ENCODE results near the gene TOR1A.

The TOR1A gene

GRCh38 chr9:129851821-129852220 is 27.9 kb upstream of the TOR1A start:
- in situ Hi-C loops (cut with HindIII; ENCODE audit: low sequenced_read_pairs): no loop called here
- DNase-seq (ENCODE audit: low read depth, low spot score): no peak

GRCh38 chr9:129850821-129851550 is 27.1 kb upstream of the TOR1A start:
- in situ Hi-C loops (cut with HindIII; ENCODE audit: low sequenced_read_pairs): no loop called here
- H3K4me3 ChIP-seq (ENCODE audit: low read depth, low read length): no peak overlapping the region
- no peak for TF ChIP-seq CTCF (IDR thresholded peaks at IDR 0.05; ENCODE audit: low read depth, low read length)
- peak; percentile 16 for DNase-seq (ENCODE audit: low read depth, low spot score)

More at GRCh38 chr9:129851821-129852220, 27.9 kb upstream of the TOR1A start:
- H3K4me3 ChIP-seq (ENCODE audit: low read depth, low read length): no peak overlapping the region
- TF ChIP-seq CTCF (IDR thresholded peaks at IDR 0.05; ENCODE audit: low read depth, low read length): no peak

- no peak for TF ChIP-seq CTCF (IDR thresholded peaks at IDR 0.05; ENCODE audit: low read depth, low read length)
- DNase-seq (ENCODE audit: low read depth, low spot score): peak; percentile 47
- in situ Hi-C loops (cut with HindIII; ENCODE audit: low sequenced_read_pairs): no loop called here
- H3K4me3 ChIP-seq (ENCODE audit: low read depth, low read length): no peak overlapping the region
These were observed 26.0 kb upstream of the TOR1A start for GRCh38 chr9:129849901-129850300.

GRCh38 chr9:129848712-129849441 is 24.9 kb upstream of the TOR1A start:
- TF ChIP-seq CTCF (IDR thresholded peaks at IDR 0.05; ENCODE audit: low read depth, low read length): no peak
- in situ Hi-C loops (cut with HindIII; ENCODE audit: low sequenced_read_pairs): no loop called here
- DNase-seq (ENCODE audit: low read depth, low spot score): no peak
- no peak overlapping the region for H3K4me3 ChIP-seq (ENCODE audit: low read depth, low read length)

DNA sequence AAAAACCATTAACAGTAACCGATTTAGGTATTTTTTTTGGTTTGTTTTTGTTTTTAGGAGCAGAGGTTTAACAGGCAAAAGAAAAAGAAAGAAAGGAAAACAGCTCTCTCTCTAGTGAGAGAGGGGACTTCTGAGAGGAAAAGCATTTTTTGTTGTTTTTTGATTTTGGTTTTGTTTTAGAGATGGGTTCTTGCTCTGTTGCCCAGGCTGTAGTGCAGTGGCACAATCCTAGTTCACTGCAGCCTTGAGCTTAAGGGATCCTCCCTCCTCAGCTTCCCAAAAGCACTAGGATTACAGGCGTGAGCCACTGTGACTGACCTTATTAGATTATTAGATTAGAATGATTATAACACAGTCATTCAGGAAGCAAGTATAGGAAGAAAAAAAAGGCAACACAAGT is 21.4 kb upstream of the TOR1A start:
- in situ Hi-C loops (cut with HindIII; ENCODE audit: low sequenced_read_pairs): no loop called here
- DNase-seq (ENCODE audit: low read depth, low spot score): no peak
- H3K4me3 ChIP-seq (ENCODE audit: low read depth, low read length): no peak overlapping the region
- TF ChIP-seq CTCF (IDR thresholded peaks at IDR 0.05; ENCODE audit: low read depth, low read length): no peak

DNA sequence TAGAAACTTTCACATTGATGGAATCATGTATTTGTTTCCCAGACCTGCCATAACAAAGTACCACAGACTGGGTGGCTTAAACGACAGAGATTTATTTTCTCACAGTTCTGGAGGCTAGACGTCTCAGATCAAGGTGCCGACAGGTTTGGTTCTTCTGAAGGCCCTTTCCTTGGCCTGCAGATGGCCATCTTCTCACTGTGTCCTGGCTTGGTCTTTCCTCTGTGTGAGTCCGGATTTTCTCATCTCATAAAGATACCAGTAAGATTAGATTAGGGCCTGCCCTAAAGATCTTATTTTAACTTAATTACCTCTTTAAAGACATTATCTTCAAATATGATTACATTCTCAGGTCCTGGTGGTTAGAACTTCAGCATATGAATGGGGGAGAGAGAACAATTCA is 17.1 kb upstream of the TOR1A start:
- TF ChIP-seq CTCF (IDR thresholded peaks at IDR 0.05; ENCODE audit: low read depth, low read length): no peak
- DNase-seq (ENCODE audit: low read depth, low spot score): no peak
- in situ Hi-C loops (cut with HindIII; ENCODE audit: low sequenced_read_pairs): no loop called here
- no peak overlapping the region for H3K4me3 ChIP-seq (ENCODE audit: low read depth, low read length)
